HepG2 (cell line): Measurements from ENCODE around the gene ARHGDIA. TPM values are rescaled to one million over a fixed set of nuclear protein-coding genes. Genes with fewer than 3 reads are reported as not detected.
A peak's percentile ranks its signal among the peaks of the same experiment; 100 is the strongest.

ENCODE experiments used
- ATF1 ChIP-seq: IDR thresholded peaks from 2 replicates; pipeline ENCODE4 v1.6.1; 2016; ENCODE audit warnings: mild to moderate bottlenecking, control low read depth
- FOXA1 ChIP-seq, 2 experiments: fragments of 450-650 bp in 1 of 2; sonication (generic) in 1 of 2; formaldehyde crosslinking in 1 of 2; IDR thresholded peaks; 2 replicates each; pipeline versions ENCODE4 v1.4.0 to v1.6.1; 2016 to 2020; ENCODE audit warnings: missing genetic modification reagents in 1 of 2
- KLF9 ChIP-seq: IDR thresholded peaks from 2 replicates; pipeline ENCODE4 v1.6.1; 2016; ENCODE audit warnings: low read depth
- MAFG ChIP-seq: sonication (generic); formaldehyde crosslinking; IDR thresholded peaks from 2 replicates; pipeline ENCODE4 v1.5.1; 2020; ENCODE audit warnings: mild to moderate bottlenecking, missing genetic modification reagents
- MYNN ChIP-seq: sonication (generic); formaldehyde crosslinking; IDR thresholded peaks from 2 replicates; pipeline ENCODE4 v1.4.0; 2020; ENCODE audit warnings: mild to moderate bottlenecking, low read depth, missing genetic modification reagents
- RCOR2 ChIP-seq: IDR thresholded peaks from 2 replicates; pipeline ENCODE4 v1.6.1; 2016; ENCODE audit warnings: missing biosample characterization, missing genetic modification reagents
- RFX1 ChIP-seq: fragments of 450-650 bp; IDR thresholded peaks from 2 replicates; pipeline ENCODE4 v1.6.1; 2017
- TBX2 ChIP-seq: sonication (generic); formaldehyde crosslinking; IDR thresholded peaks from 2 replicates; pipeline ENCODE4 v1.5.0; 2020; ENCODE audit warnings: missing genetic modification reagents, mild to moderate bottlenecking, borderline replicate concordance
- ZMAT3 ChIP-seq: sonication (generic); formaldehyde crosslinking; conservative IDR thresholded peaks from 2 replicates; pipeline ENCODE4 v1.7.0; 2021; ENCODE audit warnings: missing genetic modification reagents
- ZNF33A ChIP-seq: sonication (generic); formaldehyde crosslinking; IDR thresholded peaks from 2 replicates; pipeline ENCODE4 v1.5.1; 2020; ENCODE audit warnings: missing genetic modification reagents, mild to moderate bottlenecking, moderate library complexity, borderline replicate concordance
- ZNF367 ChIP-seq: sonication (generic); formaldehyde crosslinking; IDR thresholded peaks from 2 replicates; pipeline ENCODE4 v1.4.0; 2020; ENCODE audit warnings: missing genetic modification reagents, borderline replicate concordance
- ZNF672 ChIP-seq: sonication (generic); formaldehyde crosslinking; IDR thresholded peaks from 2 replicates; pipeline ENCODE4 v1.8.1; 2022; ENCODE audit warnings: missing genetic modification reagents
- polyA plus RNA-seq, 8 experiments: library from polyadenylated mRNA; depleted of rRNA in 3 of 8; stranded (reverse) in 7 of 8; unstranded in 1 of 8; fragments of >200 nt; fragmentation: Illumina TruSeq in 4 of 8; extraction: Trizol in 4 of 8; gene quantifications; 2 replicates each; pipeline versions ENCODE4 v1.2.1 to v1.2.3, GENCODE V29; 2011 to 2016; ENCODE audit warnings: low read depth in 4 of 8, missing spikeins in 1 of 8, mixed read lengths in 1 of 8; ENCODE audit not compliant: insufficient read depth in 1 of 8
- total RNA-seq, 5 experiments: library from RNA; depleted of rRNA; stranded (reverse); fragments of >200 nt; fragmentation: Illumina TruSeq; extraction: Trizol; gene quantifications; 2 replicates each; pipeline ENCODE4 v1.2.3, GENCODE V29; 2016; ENCODE audit warnings: low read depth in 1 of 5
- TF ChIP-seq, protein P1 (sequence below), 2 experiments: sonication (generic) in 1 of 2; formaldehyde crosslinking in 1 of 2; IDR thresholded peaks; 2 replicates each; pipeline versions ENCODE4 v1.4.0 to v1.6.1; 2016 to 2020; ENCODE audit warnings: borderline replicate concordance in 1 of 2, low read depth in 1 of 2, mild to moderate bottlenecking in 1 of 2, missing genetic modification reagents in 1 of 2
- TF ChIP-seq, protein P2 (sequence below): sonication (generic); formaldehyde crosslinking; IDR thresholded peaks from 2 replicates; pipeline ENCODE4 v1.5.0; 2020; ENCODE audit warnings: mild to moderate bottlenecking, missing genetic modification reagents
- TF ChIP-seq, protein P3 (sequence below): sonication (generic); formaldehyde crosslinking; IDR thresholded peaks from 2 replicates; pipeline ENCODE4 v1.4.0; 2020; ENCODE audit warnings: missing genetic modification reagents
- TF ChIP-seq, protein P4 (sequence below): sonication (generic); formaldehyde crosslinking; IDR thresholded peaks from 2 replicates; pipeline ENCODE4 v1.4.0; 2020; ENCODE audit warnings: missing genetic modification reagents, borderline replicate concordance
- TF ChIP-seq, protein P5 (sequence below): sonication (generic); formaldehyde crosslinking; IDR thresholded peaks from 2 replicates; pipeline ENCODE4 v1.8.0; 2023; ENCODE audit warnings: mild to moderate bottlenecking, missing genetic modification reagents

Gene ARHGDIA
- total and polyA plus RNA-seq, 2 of the 13 experiments (the other 11 are each of a cell fraction or from before 2014, with no cell fraction given) = 40.0 to 64.0 TPM

DNA sequence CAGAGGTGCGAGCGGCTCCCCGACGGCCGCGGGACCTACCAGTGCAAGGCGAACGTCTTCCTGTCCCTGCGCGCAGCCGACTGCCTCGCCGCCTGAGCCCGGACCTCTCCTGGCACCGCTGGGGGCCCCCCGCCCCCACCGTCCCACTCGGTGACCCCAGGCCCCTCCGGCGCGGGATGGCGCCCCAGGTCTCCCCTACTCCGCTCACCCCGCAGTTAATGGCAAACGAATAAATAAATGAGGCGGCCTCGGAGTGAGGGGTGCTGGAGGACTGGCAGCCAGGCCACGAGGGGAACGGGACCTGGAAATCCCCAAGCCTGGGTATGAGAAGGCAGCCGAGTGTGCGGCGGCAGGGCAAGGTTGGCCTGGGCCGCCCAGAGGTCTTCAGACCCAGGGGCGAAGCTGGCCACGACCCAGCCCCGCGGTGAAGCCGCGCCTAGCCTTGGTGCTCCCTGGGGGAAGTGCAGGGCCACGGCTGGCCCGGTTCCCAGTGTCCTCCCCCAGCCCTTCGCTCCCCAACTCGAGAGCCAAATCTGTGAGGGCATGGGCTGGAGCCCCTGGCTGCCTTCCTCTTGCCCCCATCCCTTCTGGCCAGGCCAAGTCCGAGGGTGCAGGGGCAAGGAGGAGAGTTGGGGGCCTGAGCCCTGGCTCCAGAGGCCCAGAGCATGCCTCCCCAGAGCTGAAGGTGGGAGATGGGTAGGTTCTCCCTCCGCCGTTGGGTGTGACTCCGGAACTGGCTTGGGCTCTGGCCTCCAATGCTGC lies 31.7 kb upstream of the ARHGDIA start (continued):
- TF ChIP-seq FOXA1 (IDR thresholded peaks at IDR 0.05) (no peak), FOXA1 (CRISPR knock-in tag; IDR thresholded peaks at IDR 0.05) (no peak; the same call in 1 of the 2 replicates), TBX2 (peak; percentile 72), RFX1 (no peak), ZNF367 (CRISPR knock-in tag) (0 out of 2 replicates have a peak, but pooled peaks have one; percentile 21), MAFG (CRISPR knock-in tag) (no peak), ZMAT3 (CRISPR knock-in tag) (0 out of 2 replicates have a peak, but pooled peaks have one; percentile 56), ZNF33A (CRISPR knock-in tag) (no peak), MYNN (CRISPR knock-in tag) (no peak), ZNF672 (no peak), RCOR2 (CRISPR knock-in tag) (no peak), KLF9 (CRISPR knock-in tag) (no peak), ATF1 (no peak)
- TF ChIP-seq, protein P1, sequence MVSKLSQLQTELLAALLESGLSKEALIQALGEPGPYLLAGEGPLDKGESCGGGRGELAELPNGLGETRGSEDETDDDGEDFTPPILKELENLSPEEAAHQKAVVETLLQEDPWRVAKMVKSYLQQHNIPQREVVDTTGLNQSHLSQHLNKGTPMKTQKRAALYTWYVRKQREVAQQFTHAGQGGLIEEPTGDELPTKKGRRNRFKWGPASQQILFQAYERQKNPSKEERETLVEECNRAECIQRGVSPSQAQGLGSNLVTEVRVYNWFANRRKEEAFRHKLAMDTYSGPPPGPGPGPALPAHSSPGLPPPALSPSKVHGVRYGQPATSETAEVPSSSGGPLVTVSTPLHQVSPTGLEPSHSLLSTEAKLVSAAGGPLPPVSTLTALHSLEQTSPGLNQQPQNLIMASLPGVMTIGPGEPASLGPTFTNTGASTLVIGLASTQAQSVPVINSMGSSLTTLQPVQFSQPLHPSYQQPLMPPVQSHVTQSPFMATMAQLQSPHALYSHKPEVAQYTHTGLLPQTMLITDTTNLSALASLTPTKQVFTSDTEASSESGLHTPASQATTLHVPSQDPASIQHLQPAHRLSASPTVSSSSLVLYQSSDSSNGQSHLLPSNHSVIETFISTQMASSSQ (IDR thresholded peaks at IDR 0.05; ENCODE audit: low read depth) = 0 out of 2 replicates have a peak, but pooled peaks have one; percentile 9
- TF ChIP-seq, protein P1 (CRISPR knock-in tag; IDR thresholded peaks at IDR 0.05; ENCODE audit: borderline replicate concordance) = no peak
- TF ChIP-seq, protein P2, sequence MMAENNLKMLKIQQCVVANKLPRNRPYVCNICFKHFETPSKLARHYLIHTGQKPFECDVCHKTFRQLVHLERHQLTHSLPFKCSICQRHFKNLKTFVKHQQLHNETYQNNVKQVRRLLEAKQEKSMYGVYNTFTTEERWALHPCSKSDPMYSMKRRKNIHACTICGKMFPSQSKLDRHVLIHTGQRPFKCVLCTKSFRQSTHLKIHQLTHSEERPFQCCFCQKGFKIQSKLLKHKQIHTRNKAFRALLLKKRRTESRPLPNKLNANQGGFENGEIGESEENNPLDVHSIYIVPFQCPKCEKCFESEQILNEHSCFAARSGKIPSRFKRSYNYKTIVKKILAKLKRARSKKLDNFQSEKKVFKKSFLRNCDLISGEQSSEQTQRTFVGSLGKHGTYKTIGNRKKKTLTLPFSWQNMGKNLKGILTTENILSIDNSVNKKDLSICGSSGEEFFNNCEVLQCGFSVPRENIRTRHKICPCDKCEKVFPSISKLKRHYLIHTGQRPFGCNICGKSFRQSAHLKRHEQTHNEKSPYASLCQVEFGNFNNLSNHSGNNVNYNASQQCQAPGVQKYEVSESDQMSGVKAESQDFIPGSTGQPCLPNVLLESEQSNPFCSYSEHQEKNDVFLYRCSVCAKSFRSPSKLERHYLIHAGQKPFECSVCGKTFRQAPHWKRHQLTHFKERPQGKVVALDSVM (CRISPR knock-in tag) = no peak
- TF ChIP-seq, protein P3, sequence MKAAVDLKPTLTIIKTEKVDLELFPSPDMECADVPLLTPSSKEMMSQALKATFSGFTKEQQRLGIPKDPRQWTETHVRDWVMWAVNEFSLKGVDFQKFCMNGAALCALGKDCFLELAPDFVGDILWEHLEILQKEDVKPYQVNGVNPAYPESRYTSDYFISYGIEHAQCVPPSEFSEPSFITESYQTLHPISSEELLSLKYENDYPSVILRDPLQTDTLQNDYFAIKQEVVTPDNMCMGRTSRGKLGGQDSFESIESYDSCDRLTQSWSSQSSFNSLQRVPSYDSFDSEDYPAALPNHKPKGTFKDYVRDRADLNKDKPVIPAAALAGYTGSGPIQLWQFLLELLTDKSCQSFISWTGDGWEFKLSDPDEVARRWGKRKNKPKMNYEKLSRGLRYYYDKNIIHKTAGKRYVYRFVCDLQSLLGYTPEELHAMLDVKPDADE (CRISPR knock-in tag) = no peak
- TF ChIP-seq, protein P4, sequence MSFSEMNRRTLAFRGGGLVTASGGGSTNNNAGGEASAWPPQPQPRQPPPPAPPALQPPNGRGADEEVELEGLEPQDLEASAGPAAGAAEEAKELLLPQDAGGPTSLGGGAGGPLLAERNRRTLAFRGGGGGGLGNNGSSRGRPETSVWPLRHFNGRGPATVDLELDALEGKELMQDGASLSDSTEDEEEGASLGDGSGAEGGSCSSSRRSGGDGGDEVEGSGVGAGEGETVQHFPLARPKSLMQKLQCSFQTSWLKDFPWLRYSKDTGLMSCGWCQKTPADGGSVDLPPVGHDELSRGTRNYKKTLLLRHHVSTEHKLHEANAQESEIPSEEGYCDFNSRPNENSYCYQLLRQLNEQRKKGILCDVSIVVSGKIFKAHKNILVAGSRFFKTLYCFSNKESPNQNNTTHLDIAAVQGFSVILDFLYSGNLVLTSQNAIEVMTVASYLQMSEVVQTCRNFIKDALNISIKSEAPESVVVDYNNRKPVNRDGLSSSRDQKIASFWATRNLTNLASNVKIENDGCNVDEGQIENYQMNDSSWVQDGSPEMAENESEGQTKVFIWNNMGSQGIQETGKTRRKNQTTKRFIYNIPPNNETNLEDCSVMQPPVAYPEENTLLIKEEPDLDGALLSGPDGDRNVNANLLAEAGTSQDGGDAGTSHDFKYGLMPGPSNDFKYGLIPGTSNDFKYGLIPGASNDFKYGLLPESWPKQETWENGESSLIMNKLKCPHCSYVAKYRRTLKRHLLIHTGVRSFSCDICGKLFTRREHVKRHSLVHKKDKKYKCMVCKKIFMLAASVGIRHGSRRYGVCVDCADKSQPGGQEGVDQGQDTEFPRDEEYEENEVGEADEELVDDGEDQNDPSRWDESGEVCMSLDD (CRISPR knock-in tag) = peak; percentile 13; the same call in 1 of the 2 replicates
- TF ChIP-seq, protein P5, sequence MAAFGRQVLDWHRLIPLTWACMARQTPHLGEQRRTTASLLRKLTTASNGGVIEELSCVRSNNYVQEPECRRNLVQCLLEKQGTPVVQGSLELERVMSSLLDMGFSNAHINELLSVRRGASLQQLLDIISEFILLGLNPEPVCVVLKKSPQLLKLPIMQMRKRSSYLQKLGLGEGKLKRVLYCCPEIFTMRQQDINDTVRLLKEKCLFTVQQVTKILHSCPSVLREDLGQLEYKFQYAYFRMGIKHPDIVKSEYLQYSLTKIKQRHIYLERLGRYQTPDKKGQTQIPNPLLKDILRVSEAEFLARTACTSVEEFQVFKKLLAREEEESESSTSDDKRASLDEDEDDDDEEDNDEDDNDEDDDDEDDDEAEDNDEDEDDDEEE (CRISPR knock-in tag) = no peak
